CD4-positive, alpha-beta T cell (primary cell): ENCODE data around the gene SLC9A5. TPM values are rescaled to one million over a fixed set of nuclear protein-coding genes. Genes with fewer than 3 reads are reported as not detected.

ENCODE experiments used
- ATAC-seq: fragments of 200-7000 bp; cut with Tn5 transposase; one replicate; pipeline ENCODE4 v1.10.0; 2022; ENCODE audit warnings: mild to moderate bottlenecking; ENCODE audit not compliant: poor library complexity
- CTCF ChIA-PET: fragments of 350-600 bp; sonication (Branson Sonifier 250); formaldehyde crosslinking; loops from one replicate; lab custom pipeline; 2021; ENCODE audit warnings: antibody characterized with exemption, inconsistent platforms; lab: Charles Lee
- POLR2A ChIA-PET: fragments of 350-600 bp; sonication (Branson Sonifier 250); formaldehyde crosslinking; loops from one replicate; lab custom pipeline; 2021; ENCODE audit warnings: antibody characterized with exemption, inconsistent platforms; lab: Charles Lee
- DNase-seq, 14 experiments: peaks; one replicate each; pipeline ENCODE4 v3.0.0-alpha.2; 2013 to 2020; ENCODE audit warnings: mixed read lengths in 2 of 14
- H3K27ac ChIP-seq, 2 donors: one replicate each; pipeline versions ENCODE4 v1.5.1 to v1.7.0; 2013; ENCODE audit warnings: low read length in 2 of 2, low read depth in 1 of 2, mild to moderate bottlenecking in 1 of 2
- H3K27me3 ChIP-seq, 2 experiments: 1 replicate in 1 of 2; 2 replicates in 1 of 2; pipeline versions ENCODE4 v1.6.1 to v1.7.0; 2013; ENCODE audit warnings: low read length in 2 of 2, control low read depth in 1 of 2, mild to moderate bottlenecking in 1 of 2, moderate library complexity in 1 of 2; ENCODE audit not compliant: insufficient read depth in 2 of 2, control insufficient read depth in 1 of 2
- H3K36me3 ChIP-seq: one replicate; pipeline ENCODE4 v1.6.1; 2013; ENCODE audit warnings: low read length, control low read depth; ENCODE audit not compliant: insufficient read depth
- H3K4me1 ChIP-seq: one replicate; pipeline ENCODE4 v1.6.1; 2013; ENCODE audit warnings: low read length, control low read depth; ENCODE audit not compliant: insufficient read depth
- H3K4me3 ChIP-seq: one replicate; pipeline ENCODE4 v1.5.1; 2013; ENCODE audit warnings: mild to moderate bottlenecking, low read length, moderate library complexity
- H3K9me3 ChIP-seq, 2 experiments: 1 replicate in 1 of 2; 2 replicates in 1 of 2; pipeline versions ENCODE4 v1.6.1 to v1.7.0; 2013; ENCODE audit warnings: low read length in 2 of 2, mild to moderate bottlenecking in 2 of 2, control low read depth in 1 of 2, moderate library complexity in 1 of 2; ENCODE audit not compliant: control insufficient read depth in 1 of 2, insufficient read depth in 1 of 2
- H3K27ac Mint-ChIP-seq: one replicate; pipeline ENCODE4 v1.8.0; 2020; ENCODE audit warnings: mixed read lengths
- H3K27me3 Mint-ChIP-seq: one replicate; pipeline ENCODE4 v1.8.0; 2021; ENCODE audit warnings: mixed read lengths
- H3K36me3 Mint-ChIP-seq: one replicate; pipeline ENCODE4 v1.8.0; 2021; ENCODE audit warnings: low read depth, mixed read lengths
- H3K4me1 Mint-ChIP-seq: one replicate; pipeline ENCODE4 v1.8.0; 2021; ENCODE audit warnings: low read depth, mixed read lengths
- H3K4me3 Mint-ChIP-seq: one replicate; pipeline ENCODE4 v1.8.0; 2020; ENCODE audit warnings: mild to moderate bottlenecking, mixed read lengths
- H3K9me3 Mint-ChIP-seq: one replicate; pipeline ENCODE4 v1.8.0; 2020; ENCODE audit warnings: mixed read lengths
- CTCF ChIP-seq: fragments of 200-600 bp; IDR thresholded peaks from one replicate; pipeline ENCODE4 v1.8.0; 2022; ENCODE audit warnings: antibody characterized with exemption, mild to moderate bottlenecking
- intact Hi-C, 2 experiments: fragments of 100-400 bp; cut with DNase I in 1 of 2; cut with micrococcal nuclease in 1 of 2; formaldehyde crosslinking; loops; one replicate each; pipeline versions ENCODE4 v1.15.1 to v1.9.0; 2023 to 2025; cut with DNase I, micrococcal nuclease
- total RNA-seq, 174 experiments: library from RNA in 2 of 174; stranded (reverse) in 2 of 174; gene quantifications; one replicate each; pipeline ENCODE4 v1.2.3 and lab custom pipeline; 2021 to 2026

Gene SLC9A5
- total RNA-seq, 2 experiments from 2014 or later = 3.1 TPM

- H3K4me3 ChIP-seq = peak overlapping the region; percentile 97
- H3K9me3 ChIP-seq = no peaks in the 10 kb centered on the region
- POLR2A ChIA-PET = interaction anchor here (0.6 to 3.9 kb wide), 16 partner anchors 10 to 797 kb away, joined by 3 to 81 read pairs (median 4); partner anchors contain the start of genes ATP6V0D1, CIAO2B, DDX28 and DUS2
- CTCF ChIA-PET = interaction anchor here (0.9 to 2.7 kb wide), 7 partner anchors 10 to 255 kb away, joined by 3 to 31 read pairs (median 4); partner anchors contain the start of genes ATP6V0D1 and FHOD1
- peak overlapping the region; percentile 86 to 88 for H3K27ac ChIP-seq
- H3K9me3 Mint-ChIP-seq = no peaks in the 10 kb centered on the region
- H3K36me3 ChIP-seq = peaks cover 33% of the 10 kb centered on the region
- no peak for DNase-seq
- H3K27me3 ChIP-seq = no peaks in the 10 kb centered on the region
- H3K27me3 Mint-ChIP-seq = no peaks in the 10 kb centered on the region
- peak overlapping the region; percentile 99 for H3K4me3 Mint-ChIP-seq
- intact Hi-C loops = loop anchor here (2.0 to 10.0 kb wide), 4 partner anchors 34 to 618 kb away; partner anchors contain the start of genes CBFB (in 1 of the 2), CENPT (in 1 of the 2), E2F4 (in 1 of the 2) and NUTF2 (in 1 of the 2)
- no peak for TF ChIP-seq CTCF
- H3K36me3 Mint-ChIP-seq = peaks cover 50% of the 10 kb centered on the region
- no peak for ATAC-seq
- H3K27ac Mint-ChIP-seq = peak overlapping the region; percentile 92
- H3K4me1 ChIP-seq = peaks cover 55% of the 10 kb centered on the region
- H3K4me1 Mint-ChIP-seq = peaks cover 54% of the 10 kb centered on the region
These were observed 22.4 kb upstream of the SLC9A5 start for GRCh38 chr16:67226295-67226803.

- Histone ChIP-seq H3K4me1 (peaks cover 55% of the 10 kb centered on the region), H3K27ac (peak within 1 kb of the TSS; percentile 86 to 88), H3K36me3 (peaks cover 39% of the 10 kb centered on the region), H3K9me3 (no peaks in the 10 kb centered on the region), H3K4me3 (peak within 1 kb of the TSS; percentile 97), H3K27me3 (no peaks in the 10 kb centered on the region)
- ChIA-PET CTCF (interaction anchor here (0.9 to 2.7 kb wide), 8 partner anchors 9 to 254 kb away, joined by 3 to 31 read pairs (median 4); partner anchors contain the start of genes ATP6V0D1, ELMO3 and FHOD1), POLR2A (interaction anchor here (0.6 to 3.9 kb wide), 17 partner anchors 9 to 796 kb away, joined by 3 to 81 read pairs (median 4); partner anchors contain the start of genes ATP6V0D1, CIAO2B, DDX28 and DUS2)
- Mint-ChIP-seq H3K9me3 (no peaks in the 10 kb centered on the region), H3K36me3 (peaks cover 54% of the 10 kb centered on the region), H3K27ac (peak within 1 kb of the TSS; percentile 92), H3K4me3 (peak within 1 kb of the TSS; percentile 99), H3K27me3 (no peaks in the 10 kb centered on the region), H3K4me1 (peaks cover 54% of the 10 kb centered on the region)
- ATAC-seq (peak; percentile 94), DNase-seq (peak; percentile 94 to 99 (median 97))
- intact Hi-C loops = loop anchor here (1.0 to 10.0 kb wide), 6 partner anchors 20 to 618 kb away; partner anchors contain the start of genes E2F4 (in 2 of the 2), CBFB (in 1 of the 2), CENPT (in 1 of the 2) and FHOD1 (in 1 of the 2)
- TF ChIP-seq CTCF = no peak
These were observed 21.8 kb upstream of the SLC9A5 start, which contains the start of gene TMEM208 for GRCh38 chr16:67226804-67227566. Gene TMEM208, plus strand, starts transcription at chr16:67227130. Its CDS starts 89 bp downstream, at chr16:67227219.

- CTCF ChIA-PET = interaction anchor here (0.9 to 2.7 kb wide), 7 partner anchors 9 to 72 kb away, joined by 3 to 31 read pairs (median 5); partner anchors contain the start of genes ELMO3 and FHOD1
- POLR2A ChIA-PET = interaction anchor here (1.2 to 3.9 kb wide), 13 partner anchors 8 to 796 kb away, joined by 3 to 81 read pairs (median 7); partner anchors contain the start of genes ATP6V0D1, CIAO2B, DDX28 and DUS2
- no peak for TF ChIP-seq CTCF
- no peaks in the 10 kb centered on the region for H3K9me3 ChIP-seq
- Mint-ChIP-seq H3K4me1 (peaks cover 54% of the 10 kb centered on the region), H3K27ac (peak overlapping the region; percentile 92), H3K4me3 (peak overlapping the region; percentile 99), H3K36me3 (peaks cover 54% of the 10 kb centered on the region), H3K27me3 (no peaks in the 10 kb centered on the region), H3K9me3 (no peaks in the 10 kb centered on the region)
- H3K27ac ChIP-seq = peak overlapping the region; percentile 86 to 88
- no peak for ATAC-seq
- intact Hi-C loops = loop anchor here (1.0 to 10.0 kb wide), 6 partner anchors 20 to 617 kb away; partner anchors contain the start of genes E2F4 (in 2 of the 2), CBFB (in 1 of the 2), CENPT (in 1 of the 2) and FHOD1 (in 1 of the 2)
- H3K4me3 ChIP-seq = peak overlapping the region; percentile 97
- peaks cover 55% of the 10 kb centered on the region for H3K4me1 ChIP-seq
- no peak for DNase-seq
- no peaks in the 10 kb centered on the region for H3K27me3 ChIP-seq
- H3K36me3 ChIP-seq = peaks cover 40% of the 10 kb centered on the region
These were observed 21.2 kb upstream of the SLC9A5 start for GRCh38 chr16:67227567-67227921.
